NCI-H2196 (cell line): ENCODE measurements around the gene IGFBP7.

ENCODE experiments used
- DNase-seq: peaks from one replicate; lab custom pipeline; 2025; ENCODE audit not compliant: unreplicated experiment; lab: John Stamatoyannopoulos, UW

The IGFBP7 gene

GRCh38 chr4:57098415-57098814 lies 11.8 kb downstream of the IGFBP7 start:
- no peak for DNase-seq

DNA sequence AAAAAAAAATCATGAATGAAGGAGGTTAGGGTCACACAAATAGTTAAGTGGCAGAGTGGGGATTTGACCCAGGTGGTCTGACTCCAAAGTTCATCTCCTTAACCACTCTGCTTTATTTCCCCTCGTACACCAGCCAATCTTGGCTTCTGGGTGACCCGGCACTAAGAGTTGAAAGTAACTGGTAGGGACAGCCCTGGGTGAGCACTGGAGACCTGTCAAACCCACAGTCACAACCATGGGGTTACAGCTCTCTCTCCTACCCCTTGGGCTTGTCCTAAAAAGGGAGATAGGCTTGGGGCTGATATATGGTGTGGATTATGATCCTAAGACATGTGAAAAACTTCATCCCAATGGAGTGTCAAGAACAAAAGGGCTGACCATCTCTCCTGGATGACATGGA lies 12.5 kb downstream of the IGFBP7 start:
- no peak for DNase-seq

DNA sequence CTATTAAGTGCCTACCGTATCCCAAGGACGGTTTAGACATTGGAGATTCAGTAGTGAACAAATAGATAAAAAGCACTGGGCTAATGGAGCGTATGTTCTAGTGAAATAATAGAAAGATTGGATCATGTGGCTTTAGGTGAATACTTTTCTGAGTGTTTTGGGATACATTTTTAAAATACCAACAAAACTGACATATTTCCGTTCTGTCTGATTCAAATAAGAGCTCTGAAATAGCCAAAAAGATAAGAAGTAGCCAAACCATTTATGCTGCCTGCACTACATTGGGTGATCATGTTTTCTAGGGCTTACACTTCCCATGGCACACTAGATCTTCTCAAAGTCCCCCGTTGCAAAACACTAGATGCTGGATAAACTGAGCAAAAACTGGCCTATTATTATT lies 14.2 kb downstream of the IGFBP7 start:
- DNase-seq, result no peak

GRCh38 chr4:57095245-57095644 lies 14.9 kb downstream of the IGFBP7 start:
- no peak for DNase-seq

DNA sequence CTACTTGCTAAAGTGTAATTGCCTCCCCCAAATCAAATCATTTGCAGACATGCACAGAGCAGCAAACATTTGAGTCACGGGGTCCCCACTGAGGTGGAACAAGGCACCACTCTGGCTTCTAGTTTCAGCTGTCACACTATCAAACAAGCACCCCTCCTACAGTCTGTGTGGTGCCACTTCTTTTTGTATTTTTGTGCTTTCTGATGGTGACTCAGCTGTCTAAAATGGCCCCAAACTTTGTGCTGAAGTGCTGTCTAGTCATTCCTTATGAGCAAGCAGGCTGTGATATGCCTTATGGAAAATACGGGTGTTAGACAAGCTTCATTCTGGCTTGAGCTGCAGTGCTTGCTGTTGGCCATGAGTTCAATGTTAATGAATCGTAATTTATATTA lies 15.4 kb downstream of the IGFBP7 start:
- DNase-seq, result no peak

DNA sequence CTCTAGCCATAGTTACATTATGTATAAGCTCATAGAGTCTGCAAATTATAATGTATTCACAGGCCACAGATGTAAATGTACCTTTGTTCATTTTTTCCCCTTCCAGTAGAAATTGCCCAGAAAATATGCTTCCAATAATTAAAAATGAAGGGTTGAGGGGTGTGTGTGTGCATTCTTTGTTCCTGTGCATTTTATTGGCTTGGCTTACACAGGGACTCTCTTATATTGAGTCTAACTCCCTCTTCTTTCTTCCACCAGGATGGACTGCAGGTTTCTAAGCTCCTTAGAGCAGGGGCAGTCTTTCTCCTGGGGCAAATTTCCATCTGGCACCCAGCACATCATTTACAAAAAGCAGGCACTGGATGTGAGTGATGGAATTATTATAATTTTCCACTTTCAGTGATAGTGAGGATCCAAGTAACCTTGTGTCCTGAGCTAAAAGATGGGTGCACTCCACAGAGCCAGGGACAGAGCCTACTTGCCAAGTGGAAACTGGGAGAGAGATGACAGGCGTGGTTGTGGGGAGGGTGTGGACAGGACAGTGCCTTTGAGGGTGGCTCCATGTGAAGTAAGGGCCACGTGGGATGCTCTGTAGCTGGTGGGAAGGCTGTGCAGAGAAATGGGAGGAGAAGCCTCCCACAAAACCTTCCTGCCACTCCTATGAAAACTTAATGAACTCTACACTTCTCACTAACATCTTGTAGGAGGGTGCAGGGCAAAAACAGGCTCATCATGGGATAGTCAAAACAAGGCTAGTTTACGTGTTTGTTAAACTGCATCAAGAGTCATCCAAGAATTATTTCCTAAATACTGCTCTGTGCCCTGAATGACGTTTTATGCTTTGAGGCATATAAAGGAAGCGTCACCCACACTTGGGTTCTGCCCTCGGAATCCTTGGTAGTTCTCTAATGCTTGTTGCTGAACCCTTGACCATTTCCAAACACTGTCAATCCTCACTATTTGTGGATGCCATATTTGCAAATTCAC lies 16.0 kb downstream of the IGFBP7 start:
- DNase-seq, result no peak

- DNase-seq, result no peak
Observed at GRCh38 chr4:57091657-57092162, 18.5 kb downstream of the IGFBP7 start.

DNA sequence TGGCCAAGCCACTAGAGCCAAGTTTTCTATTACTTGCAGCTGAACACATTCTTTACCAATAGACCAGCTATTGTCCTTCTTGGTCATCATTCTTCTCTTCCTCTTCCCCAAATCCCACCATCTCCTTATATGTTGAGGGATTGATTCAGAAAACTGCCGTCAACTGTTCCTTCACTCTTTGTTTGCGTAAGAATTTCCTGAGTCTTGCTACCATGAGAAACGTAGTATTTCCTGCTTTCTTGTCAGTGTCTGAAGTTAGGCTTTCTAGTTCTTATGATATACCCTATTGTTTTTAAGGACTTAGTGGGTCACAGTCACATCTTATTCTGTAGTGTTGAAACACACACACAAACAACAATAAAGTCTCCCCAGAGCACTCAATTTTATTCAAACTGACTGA lies 20.1 kb downstream of the IGFBP7 start:
- DNase-seq, result no peak

- no peak for DNase-seq
Observed at GRCh38 chr4:57089549-57089948, 20.6 kb downstream of the IGFBP7 start.

DNA sequence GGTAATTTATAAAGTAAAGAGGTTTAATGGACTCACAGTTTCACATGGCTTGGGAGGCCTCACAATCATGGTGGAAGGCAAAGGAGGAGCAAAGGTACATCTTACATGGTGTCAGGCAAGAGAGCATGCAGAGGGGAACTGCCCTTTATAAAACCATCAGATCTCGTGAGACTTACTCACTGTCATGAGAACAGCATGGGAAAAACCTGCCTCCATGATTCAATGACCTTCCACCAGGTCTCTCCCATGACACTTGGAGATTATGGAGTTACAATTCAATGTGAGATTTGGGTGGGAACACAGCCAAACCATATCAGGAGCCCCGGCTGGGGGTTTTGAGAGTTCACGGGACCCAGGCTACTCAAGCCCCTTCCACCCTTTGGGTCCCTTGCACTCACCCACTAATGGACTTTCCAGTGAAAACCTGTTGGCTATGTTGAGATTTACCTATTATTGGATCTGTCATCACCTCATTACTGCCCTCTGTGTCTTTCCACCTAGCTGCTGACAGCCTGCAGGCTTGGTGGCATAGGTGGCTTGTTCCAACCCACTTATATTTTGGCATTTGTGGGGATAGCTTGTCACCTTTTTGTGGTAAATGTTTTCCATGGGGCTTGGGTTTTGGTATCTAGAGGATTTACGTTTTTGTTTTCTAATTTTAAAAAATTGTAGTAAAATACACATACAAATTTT lies 24.0 kb downstream of the IGFBP7 start:
- DNase-seq, result no peak

DNA sequence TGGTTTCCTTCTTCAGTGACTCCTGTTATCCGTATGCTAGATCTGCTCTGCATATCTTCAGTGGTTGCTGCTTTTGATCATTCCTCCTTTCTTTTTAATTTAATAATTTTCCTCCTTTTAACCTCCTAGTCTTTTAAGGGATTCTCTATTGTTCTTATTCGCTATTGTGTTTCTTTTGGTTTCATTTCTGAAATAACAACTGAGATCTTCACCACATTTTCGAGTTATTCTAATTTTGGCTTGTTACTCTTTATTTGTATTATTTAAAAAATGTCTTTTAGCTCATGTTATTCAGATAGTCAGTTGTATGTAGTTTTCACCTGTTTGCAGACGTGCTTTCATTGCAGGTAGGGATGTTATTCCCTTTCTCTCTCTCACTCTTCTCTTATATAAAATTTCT lies 24.9 kb downstream of the IGFBP7 start:
- DNase-seq, result no peak

GRCh38 chr4:57084360-57084759 lies 25.8 kb downstream of the IGFBP7 start:
- DNase-seq, result no peak

- DNase-seq, result no peak
Observed at GRCh38 chr4:57083090-57083489, 27.1 kb downstream of the IGFBP7 start.

DNA sequence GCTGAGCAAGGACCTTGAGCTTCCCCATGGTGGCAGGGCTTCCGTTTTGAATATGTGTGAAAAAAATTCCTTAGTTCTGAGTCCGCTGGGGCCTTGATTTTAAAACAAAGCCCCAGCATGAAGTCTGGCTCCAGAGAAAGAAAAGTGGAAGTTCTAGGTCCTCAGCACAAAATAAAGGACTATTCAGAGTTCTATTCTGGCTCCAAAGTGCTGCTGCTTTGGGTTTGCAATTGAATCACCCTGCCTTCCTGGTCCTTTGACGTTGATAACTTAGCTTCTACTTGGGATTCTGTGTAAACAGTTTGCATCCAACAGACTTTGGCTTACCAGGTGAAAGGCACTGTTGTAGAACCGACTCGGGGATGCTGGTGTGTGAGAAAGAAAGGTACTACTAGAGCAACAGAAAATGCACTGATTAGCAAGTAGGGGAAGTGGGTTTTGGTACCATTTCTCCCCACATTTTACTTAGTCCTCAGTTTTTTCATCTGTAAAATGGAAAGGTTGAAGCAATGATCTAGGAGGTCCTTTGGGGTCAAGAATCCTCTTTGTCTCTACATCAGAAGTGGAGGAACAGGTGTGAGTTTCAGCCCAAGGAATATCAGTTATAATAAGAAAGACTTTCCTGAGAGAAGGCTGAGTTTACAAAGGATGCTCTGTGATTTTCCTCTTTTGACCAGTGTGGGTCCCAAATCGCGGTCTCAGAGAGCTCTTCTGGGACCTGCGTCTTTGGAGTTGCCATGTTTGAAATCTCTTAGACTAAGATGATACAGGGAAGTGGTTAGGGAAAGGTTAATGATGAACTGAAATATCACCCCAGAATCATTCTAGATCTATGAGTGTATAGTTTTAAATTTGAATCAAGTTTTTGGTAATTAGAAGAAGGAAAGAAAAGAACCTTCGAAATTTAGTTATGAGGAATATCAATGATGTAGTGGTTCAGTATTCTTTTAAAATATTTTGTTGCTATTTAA lies 28.2 kb downstream of the IGFBP7 start:
- DNase-seq, result no peak

GRCh38 chr4:57080781-57081650 lies 29.2 kb downstream of the IGFBP7 start:
- DNase-seq, result no peak

GRCh38 chr4:57078685-57079521 lies 31.3 kb downstream of the IGFBP7 start:
- no peak for DNase-seq

DNA sequence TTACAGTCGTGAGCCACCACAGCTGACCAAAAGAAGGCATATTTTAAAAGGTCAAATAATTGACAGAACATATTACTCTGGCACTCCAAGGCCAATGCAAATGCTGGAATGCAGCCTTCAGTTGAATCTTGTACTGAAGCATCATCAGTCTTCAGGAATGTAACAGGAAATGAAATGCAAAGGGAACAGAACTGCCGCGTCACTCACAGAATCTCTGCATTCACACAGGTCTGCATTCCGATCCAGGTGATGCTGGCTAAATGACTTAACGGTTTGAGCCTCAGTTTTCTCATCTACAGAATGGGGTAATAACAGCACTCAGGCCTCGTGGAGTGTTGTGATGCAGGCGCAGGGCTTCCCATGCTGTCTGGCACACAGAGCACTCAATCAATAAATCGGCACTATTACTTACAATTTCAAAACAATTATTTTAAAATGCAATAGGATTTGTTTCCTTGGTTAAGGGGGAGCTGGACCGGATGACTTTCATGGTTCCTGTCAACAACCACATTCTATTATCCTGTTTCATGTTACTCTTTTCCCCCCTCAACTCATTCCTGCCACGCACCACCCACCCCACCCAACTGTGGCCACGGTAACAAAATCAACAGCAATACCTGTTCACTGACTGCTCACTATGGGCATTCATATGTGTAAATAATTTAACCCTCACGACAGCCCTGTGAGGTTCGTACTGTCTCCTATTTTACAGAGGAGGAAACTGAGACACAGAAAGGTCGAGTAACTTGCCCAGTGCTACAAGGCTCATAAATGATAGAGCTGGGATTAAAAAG lies 32.4 kb downstream of the IGFBP7 start:
- no peak for DNase-seq

- DNase-seq, result no peak
Observed at GRCh38 chr4:57076646-57077045, 33.5 kb downstream of the IGFBP7 start.
